GM11168 (cell line): ENCODE data around the gene MAFG.

Source experiments
- in situ Hi-C: fragments of 300-500 bp; cut with MboI; formaldehyde crosslinking; loops from one replicate; pipeline ENCODE4 v1.12.0; 2022; ENCODE audit warnings: low sequenced_read_pairs; ENCODE audit not compliant: unreplicated experiment

MAFG gene

DNA sequence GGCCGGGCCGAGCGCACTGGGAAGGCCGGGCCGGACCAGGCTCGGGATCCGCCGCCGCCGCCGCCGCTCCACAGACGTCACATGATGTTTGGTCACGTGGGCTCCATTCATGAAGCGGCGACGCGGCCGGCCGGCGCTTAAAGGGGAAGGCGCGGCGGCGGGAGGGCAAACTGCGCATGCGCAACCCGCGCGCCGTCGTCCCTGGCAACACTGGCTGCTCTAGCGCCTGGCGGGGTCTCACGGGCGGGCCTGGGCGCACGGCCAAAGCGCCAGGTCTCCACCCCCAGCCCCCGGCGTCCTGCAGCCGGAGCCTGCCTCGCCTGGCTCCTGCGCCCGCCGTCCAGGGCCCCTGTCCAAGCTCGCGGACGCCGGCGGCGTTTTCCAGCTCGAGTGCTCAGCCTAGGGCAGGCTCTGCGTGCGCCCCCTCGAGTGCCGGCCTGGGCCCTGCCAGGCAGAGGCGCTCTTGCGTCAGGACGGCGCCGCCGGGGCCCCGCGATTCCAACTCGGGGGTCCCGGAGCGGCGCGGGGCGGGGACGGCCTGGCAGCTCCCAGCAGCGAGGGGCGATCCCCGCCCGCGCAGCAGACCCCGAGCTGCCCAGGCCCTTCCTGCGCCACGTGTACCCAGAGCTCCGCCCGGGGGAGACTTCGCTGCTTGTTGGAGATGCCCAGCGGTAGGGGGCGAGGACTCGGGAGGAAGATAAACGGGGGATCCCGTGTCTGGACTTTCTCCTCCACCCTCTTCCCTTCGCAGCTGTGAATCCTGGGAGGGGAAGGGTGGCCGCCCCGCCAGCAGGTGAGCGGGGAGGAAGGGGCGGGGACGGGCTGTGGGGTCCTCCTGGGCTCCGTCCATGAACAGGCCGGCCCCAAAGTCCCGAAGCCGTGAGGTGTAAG is at the start of gene MAFG:
MAFG (minus strand) TSS at position 83 of the 891 bp plus-strand sequence. CDS start 4,550 bp downstream, outside the sequence.
- in situ Hi-C loops = no loop called here

GRCh38 chr17:81976332-81977210 is 49.0 kb upstream of the MAFG start:
- in situ Hi-C loops = no loop called here

DNA sequence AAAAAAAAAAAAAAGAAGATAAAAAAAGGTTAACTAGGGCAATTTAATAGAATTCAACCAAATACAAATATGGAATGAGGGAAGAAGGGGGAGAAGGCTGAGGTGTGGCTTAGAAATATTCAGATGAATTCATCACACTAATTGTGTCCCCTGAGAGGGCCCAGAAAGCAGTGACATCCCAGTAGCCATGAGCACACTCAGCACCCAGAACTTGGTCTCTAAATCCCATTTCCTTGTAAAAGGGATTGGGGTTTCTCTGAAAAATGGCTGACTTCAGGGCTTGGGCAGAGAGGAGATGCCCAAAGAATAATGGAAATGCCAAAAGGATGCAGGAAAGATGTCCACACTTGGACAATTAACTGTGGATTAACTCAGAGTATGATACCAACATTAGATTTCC is 45.9 kb upstream of the MAFG start:
- in situ Hi-C loops = no loop called here

GRCh38 chr17:81968850-81969812 is 41.6 kb upstream of the MAFG start:
- in situ Hi-C loops = no loop called here

DNA sequence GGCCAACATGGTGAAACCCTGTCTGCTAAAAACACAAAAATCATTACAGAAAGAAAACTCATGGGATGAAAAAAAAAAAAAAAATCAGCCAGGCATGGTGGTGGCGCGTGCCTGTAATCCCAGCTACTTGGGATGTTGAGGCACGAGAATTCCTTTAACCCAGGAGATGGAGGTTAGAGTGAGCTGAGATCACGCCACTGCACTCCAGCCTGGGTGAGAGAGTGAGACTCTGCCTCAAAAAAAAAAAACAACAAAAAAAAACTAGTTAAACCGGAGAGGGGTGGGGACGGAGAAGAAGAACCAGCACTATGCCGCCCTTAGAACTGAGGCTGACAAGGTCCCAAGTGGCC is 40.8 kb upstream of the MAFG start:
- in situ Hi-C loops = no loop called here

DNA sequence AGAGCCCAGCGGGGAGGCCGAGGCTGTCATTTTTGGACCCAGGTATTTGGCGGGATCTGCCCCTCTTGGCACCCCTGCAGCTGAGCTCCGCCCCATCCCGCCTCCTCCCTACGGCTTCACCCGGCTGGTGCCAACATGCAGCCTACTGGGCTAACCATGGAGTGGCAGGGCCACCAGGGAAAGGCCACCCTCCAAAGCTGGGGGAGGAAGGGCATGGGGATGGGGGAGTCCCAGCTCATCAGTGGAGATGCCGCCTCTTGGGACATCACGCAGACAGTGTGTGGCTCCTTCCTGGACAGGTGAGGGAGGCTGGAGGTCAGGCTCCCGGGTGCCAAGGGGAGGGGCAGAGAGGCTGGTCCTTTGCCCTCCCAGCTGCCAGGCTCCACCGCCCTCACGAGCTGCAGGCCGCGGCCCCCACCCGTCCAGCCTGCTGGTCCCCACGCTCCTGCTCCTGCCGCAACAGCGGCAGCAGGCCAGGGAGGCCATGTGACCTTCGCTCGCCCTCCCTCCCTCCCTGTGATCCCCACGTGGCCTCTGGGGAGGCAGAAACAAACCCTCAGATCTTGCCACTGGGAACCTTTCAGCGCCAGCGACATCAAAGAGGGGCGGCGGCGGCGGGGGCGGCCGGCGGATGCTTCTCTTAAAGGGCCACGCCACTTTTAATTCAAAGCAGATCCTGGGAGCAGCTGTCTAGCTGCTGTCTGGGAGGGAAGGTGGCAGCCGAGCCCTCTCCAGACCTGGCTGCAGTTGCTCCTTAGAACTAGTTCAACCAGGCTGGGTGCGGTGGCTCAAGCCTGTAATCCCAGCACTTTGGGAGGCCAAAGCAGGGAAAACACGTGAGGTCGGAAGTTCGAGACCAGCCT is 40.2 kb upstream of the MAFG start:
- in situ Hi-C loops = no loop called here

DNA sequence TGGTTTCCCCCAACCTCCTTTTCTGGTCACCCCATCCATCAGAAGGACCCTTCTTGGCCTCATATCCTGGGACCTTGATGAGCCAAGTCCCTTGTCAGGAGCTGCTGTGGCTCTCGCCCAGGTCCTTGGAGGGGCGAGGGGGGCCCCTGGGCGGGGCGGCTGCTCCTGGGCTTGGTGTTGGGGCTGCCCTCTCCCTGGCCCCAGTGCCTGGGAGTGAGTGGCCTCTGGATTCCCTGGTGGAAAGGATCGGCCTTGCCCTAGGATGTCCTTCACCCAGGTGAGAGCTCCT is 39.7 kb upstream of the MAFG start:
- in situ Hi-C loops = no loop called here

DNA sequence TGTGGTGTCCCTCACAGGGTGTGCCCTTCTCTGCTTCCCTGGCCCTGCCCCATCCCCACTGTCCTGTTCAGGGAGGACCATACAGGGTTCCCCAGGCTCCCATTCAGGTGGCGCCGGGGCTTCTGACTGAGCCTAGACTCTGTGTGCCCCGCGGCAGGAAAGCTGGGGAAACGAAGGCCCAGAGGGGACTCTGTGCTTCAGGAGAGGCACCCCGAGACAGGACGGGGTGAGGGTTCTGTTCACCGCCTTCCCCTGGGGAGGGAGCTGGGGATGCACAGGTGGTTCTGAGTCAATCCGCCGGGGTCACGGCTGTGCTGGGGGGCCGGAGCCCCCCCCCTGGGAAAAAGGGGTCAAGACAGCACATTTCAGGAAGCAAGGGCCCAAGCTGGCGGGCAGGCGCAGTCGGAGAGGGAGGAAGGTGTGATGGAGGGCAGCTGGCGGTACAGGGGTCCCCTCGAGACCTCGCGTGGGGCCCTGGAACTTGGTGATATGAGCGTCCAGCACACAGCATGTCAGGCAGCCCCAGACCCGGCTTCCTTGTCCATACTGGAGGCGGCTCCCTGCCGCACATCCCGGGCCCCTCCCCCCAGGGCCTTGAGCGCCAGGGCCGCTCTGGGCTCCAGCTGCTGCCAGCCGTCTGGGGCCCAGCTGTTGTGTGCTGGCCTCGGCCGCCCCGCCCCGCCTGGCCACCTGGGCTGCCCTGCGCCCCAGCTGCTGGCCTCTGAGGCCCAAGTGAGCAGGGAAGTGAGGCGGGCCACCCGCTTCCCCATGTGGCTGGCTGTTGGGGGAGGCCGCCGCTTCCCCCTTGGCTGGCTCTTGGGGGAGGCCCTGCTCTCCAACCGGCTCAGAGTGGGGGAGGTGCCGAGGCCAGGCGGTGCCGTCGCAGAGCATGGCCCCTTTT is 39.1 kb upstream of the MAFG start:
- in situ Hi-C loops = no loop called here

DNA sequence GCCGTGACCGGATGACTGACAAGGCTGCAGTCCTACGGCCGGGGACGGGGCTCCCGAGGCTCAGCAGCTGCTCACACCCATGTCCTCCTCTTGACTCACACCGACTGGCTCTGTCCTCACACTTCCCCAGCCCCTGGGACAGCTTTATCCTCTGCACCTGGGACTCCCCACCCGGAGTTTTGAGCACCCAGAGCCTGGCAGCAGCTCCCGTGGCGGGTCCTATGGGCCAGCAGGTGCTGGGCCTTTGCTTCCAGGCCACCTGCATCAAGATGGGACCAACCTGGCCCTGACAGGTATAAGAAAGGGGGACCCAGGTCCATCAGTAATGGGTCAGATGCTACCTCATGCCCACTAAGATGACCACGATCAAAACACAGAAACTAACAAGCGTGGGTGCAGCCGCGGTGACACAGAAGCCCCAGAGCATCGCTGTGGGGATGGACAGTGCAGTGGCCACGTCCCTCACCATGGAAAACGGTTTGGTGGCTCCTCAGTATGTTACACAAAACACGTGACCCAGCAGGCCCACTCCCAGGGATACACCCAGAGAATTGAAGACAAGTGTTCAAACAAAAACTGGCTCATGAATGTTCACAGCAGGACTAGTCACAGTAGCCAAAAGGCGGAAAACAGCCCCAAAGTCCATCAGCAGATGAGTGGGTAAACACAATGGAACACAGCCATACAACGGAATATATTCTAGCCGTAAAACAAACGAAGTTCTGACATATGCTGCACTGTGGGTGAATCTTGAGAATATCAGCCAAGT is 36.7 kb upstream of the MAFG start:
- in situ Hi-C loops = no loop called here

DNA sequence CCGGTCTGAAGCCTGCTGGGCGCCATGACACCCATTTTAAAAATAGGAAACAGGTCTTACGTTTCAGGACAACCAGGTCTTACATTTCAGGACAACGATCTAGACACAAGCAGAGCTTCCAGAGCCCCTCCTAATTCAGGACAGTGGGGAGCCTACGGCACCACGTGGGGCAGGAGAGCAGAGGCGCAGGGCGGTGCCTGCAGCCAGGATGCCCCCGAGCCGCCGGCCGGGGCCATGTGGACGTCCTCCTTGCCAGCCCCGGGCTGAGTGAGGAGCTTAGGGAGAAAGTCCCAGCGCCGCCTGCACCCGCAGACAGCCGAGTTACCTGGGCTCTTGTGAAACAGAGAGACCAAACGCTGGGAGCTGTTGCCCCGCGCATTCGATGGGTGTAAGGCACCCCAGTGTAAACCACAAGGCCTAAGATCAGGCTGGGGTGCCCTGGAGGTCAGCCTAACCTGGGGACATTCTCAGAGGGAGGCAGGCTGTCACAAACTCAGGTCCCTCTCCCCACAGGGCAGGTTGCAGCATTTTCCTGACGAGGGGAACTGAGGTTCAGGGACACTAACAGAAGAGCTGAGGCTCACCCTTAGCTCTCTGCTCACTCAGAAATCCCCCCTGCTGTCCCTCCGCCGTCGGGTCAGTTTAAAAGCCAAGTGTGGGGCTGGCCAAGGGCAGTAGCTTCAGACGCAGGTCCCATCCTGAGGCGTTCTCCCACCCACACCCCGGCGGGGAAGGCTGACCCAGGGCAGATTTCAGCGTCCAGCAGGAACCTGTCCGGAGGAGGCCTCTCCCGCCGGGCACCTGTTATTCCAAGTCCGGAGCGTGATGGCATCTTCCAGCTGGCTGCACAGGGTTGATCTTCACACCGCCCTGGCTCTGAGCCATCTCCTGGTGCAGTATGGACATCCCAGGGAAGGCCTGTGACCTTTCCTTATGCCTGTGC is 35.2 kb upstream of the MAFG start:
- in situ Hi-C loops = no loop called here

- in situ Hi-C loops = no loop called here
These were observed 34.3 kb upstream of the MAFG start for GRCh38 chr17:81961521-81962498.

- in situ Hi-C loops = no loop called here
These were observed 33.6 kb upstream of the MAFG start, which contains the start of gene NOTUM for GRCh38 chr17:81961087-81961511. TSS of gene NOTUM (minus strand) at chr17:81961187. CDS start at chr17:81960909, 278 bp downstream.

- in situ Hi-C loops = no loop called here
These were observed 32.8 kb upstream of the MAFG start for GRCh38 chr17:81960130-81960958.

DNA sequence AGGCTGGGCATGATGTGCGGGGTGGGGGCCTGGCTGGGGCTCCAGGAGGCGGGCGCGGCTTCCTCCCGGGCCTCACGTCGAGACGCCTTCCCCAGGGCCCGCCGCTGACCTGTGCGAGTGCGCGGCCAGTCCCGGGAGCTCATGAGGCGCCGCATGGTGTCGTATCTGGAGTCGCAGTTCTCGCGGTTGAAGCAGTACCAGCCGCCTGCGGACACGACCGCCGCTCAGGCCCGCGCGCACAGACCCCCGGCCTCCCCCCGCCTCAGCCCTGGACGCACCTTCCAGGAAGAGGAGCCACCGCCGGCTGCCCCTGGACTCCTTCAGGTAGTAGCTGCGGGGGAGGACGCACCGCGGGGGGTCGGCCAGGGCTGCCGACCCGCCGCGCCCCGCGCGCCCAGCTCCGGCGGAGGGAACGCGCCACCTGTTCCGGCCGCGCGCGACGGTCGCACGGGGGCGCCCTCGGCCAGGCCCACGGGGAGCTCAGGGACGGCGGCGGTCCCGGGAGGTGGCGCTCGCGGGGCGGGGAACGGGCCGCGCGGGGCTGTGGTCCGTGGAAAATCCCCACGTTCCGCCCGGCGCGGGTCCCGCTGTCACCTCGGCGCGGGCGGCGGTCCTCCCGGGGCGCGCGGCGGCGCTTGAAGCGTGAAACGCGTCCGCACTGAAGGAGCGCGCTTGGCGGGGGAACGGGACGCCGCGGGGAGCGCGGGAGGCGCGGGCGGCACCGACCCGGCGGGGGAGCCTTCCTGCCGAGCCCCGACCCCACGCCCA is 32.0 kb upstream of the MAFG start:
- in situ Hi-C loops = no loop called here
